HEK293 (cell line): Measurements from ENCODE around the gene LRRC15.

ENCODE experiments used
- CTCF ChIA-PET: fragments of 350-600 bp; formaldehyde crosslinking; extraction: SDS; loops from one replicate; lab custom pipeline; 2021; ENCODE audit warnings: antibody characterized with exemption; lab: Yijun Ruan, JAX
- POLR2A ChIA-PET: fragments of 300-600 bp; formaldehyde crosslinking; extraction: SDS; loops from one replicate; lab custom pipeline; 2020; ENCODE audit warnings: antibody characterized with exemption, inconsistent platforms; lab: Yijun Ruan, JAX
- H3K27ac ChIP-seq: fragments of 200-500 bp; sonication (Bioruptor generic); 2 replicates; pipeline ENCODE4 v1.5.1; 2014; ENCODE audit warnings: low read depth, low read length, control low read depth, inconsistent platforms; ENCODE audit errors: extremely low read depth
- H3K36me3 ChIP-seq, 2 experiments: fragments of 200-500 bp in 1 of 2; sonication (Bioruptor generic) in 1 of 2; 1 replicate in 1 of 2; 2 replicates in 1 of 2; pipeline ENCODE4 v1.5.1; 2014 to 2017; ENCODE audit warnings: inconsistent platforms in 2 of 2, low read length in 2 of 2; ENCODE audit not compliant: control insufficient read depth in 2 of 2, insufficient read depth in 1 of 2
- H3K4me1 ChIP-seq: fragments of 200-500 bp; sonication (Bioruptor generic); 2 replicates; pipeline ENCODE4 v1.5.1; 2014; ENCODE audit warnings: mild to moderate bottlenecking, low read length, inconsistent platforms; ENCODE audit not compliant: control insufficient read depth, insufficient read depth
- H3K4me3 ChIP-seq: 2 replicates; pipeline ENCODE4 v1.5.1; 2011; ENCODE audit warnings: low read depth, mild to moderate bottlenecking, control low read depth, low read length, moderate library complexity
- H3K9me3 ChIP-seq: fragments of 200-500 bp; sonication (Bioruptor generic); 2 replicates; pipeline ENCODE4 v1.5.1; 2014; ENCODE audit warnings: low read depth, low read length, inconsistent platforms; ENCODE audit not compliant: control insufficient read depth, insufficient read depth
- HOXA7 ChIP-seq: sonication (generic); formaldehyde crosslinking; IDR thresholded peaks from 2 replicates; pipeline ENCODE4 v1.8.1; 2022; ENCODE audit warnings: missing genetic modification reagents, borderline replicate concordance
- KLF10 ChIP-seq: fragments of 450-650 bp; IDR thresholded peaks from 2 replicates; pipeline ENCODE4 v1.5.1; 2018; ENCODE audit warnings: missing biosample characterization, mild to moderate bottlenecking, missing genetic modification characterization
- MEIS1 ChIP-seq: sonication (generic); formaldehyde crosslinking; IDR thresholded peaks from 2 replicates; pipeline ENCODE4 v1.8.1; 2022; ENCODE audit warnings: missing genetic modification reagents, mild to moderate bottlenecking, borderline replicate concordance
- ZBTB1 ChIP-seq: fragments of 450-650 bp; formaldehyde crosslinking; IDR thresholded peaks from 2 replicates; pipeline ENCODE4 v1.5.1; 2016; ENCODE audit warnings: missing biosample characterization, missing genetic modification characterization
- ZBTB17 ChIP-seq: fragments of 450-650 bp; formaldehyde crosslinking; IDR thresholded peaks from 2 replicates; pipeline ENCODE4 v1.5.1; 2016; ENCODE audit warnings: missing biosample characterization, missing genetic modification characterization
- ZBTB48 ChIP-seq: fragments of 450-650 bp; formaldehyde crosslinking; IDR thresholded peaks from 2 replicates; pipeline ENCODE4 v1.5.1; 2016; ENCODE audit warnings: missing biosample characterization, missing genetic modification characterization
- ZEB2 ChIP-seq: fragments of 450-650 bp; formaldehyde crosslinking; IDR thresholded peaks from 2 replicates; pipeline ENCODE4 v1.5.1; 2016; ENCODE audit warnings: missing biosample characterization, missing genetic modification characterization
- ZIC2 ChIP-seq: fragments of 450-650 bp; formaldehyde crosslinking; IDR thresholded peaks from 2 replicates; pipeline ENCODE4 v1.5.1; 2016; ENCODE audit warnings: missing biosample characterization, missing genetic modification characterization
- ZNF112 ChIP-seq: fragments of 450-650 bp; formaldehyde crosslinking; IDR thresholded peaks from 2 replicates; pipeline ENCODE4 v1.5.0; 2017; ENCODE audit warnings: missing biosample characterization, missing genetic modification characterization
- ZNF138 ChIP-seq: fragments of 450-650 bp; formaldehyde crosslinking; IDR thresholded peaks from 2 replicates; pipeline ENCODE4 v1.5.1; 2016; ENCODE audit warnings: missing biosample characterization, missing genetic modification characterization, borderline replicate concordance
- ZNF174 ChIP-seq: fragments of 450-650 bp; formaldehyde crosslinking; IDR thresholded peaks from 2 replicates; pipeline ENCODE4 v1.5.0; 2017; ENCODE audit warnings: missing biosample characterization, mild to moderate bottlenecking, missing genetic modification characterization
- ZNF175 ChIP-seq: fragments of 450-650 bp; formaldehyde crosslinking; IDR thresholded peaks from 2 replicates; pipeline ENCODE4 v1.5.1; 2016; ENCODE audit warnings: missing biosample characterization, missing genetic modification characterization
- ZNF184 ChIP-seq: fragments of 450-650 bp; IDR thresholded peaks from 2 replicates; pipeline ENCODE4 v1.5.1; 2018; ENCODE audit warnings: missing biosample characterization, mild to moderate bottlenecking, missing genetic modification characterization
- ZNF202 ChIP-seq: fragments of 450-650 bp; formaldehyde crosslinking; IDR thresholded peaks from 2 replicates; pipeline ENCODE4 v1.5.1; 2016; ENCODE audit warnings: missing biosample characterization, missing genetic modification characterization, borderline replicate concordance
- ZNF423 ChIP-seq: fragments of 450-650 bp; formaldehyde crosslinking; IDR thresholded peaks from 2 replicates; pipeline ENCODE4 v1.5.1; 2016; ENCODE audit warnings: missing biosample characterization, missing genetic modification characterization
- ZNF555 ChIP-seq: fragments of 450-650 bp; formaldehyde crosslinking; conservative IDR thresholded peaks from 2 replicates; pipeline ENCODE4 v1.5.1; 2017; ENCODE audit warnings: missing biosample characterization, mild to moderate bottlenecking, missing genetic modification characterization, inconsistent platforms
- ZNF654 ChIP-seq: fragments of 450-650 bp; formaldehyde crosslinking; IDR thresholded peaks from 2 replicates; pipeline ENCODE4 v1.5.1; 2016; ENCODE audit warnings: low read depth, missing biosample characterization, missing genetic modification characterization
- ZNF677 ChIP-seq: fragments of 450-650 bp; IDR thresholded peaks from 2 replicates; pipeline ENCODE4 v1.5.0; 2018; ENCODE audit warnings: missing biosample characterization, mild to moderate bottlenecking, missing genetic modification characterization, moderate library complexity
- ZNF791 ChIP-seq: fragments of 450-650 bp; formaldehyde crosslinking; IDR thresholded peaks from 2 replicates; pipeline ENCODE4 v1.5.1; 2016; ENCODE audit warnings: missing biosample characterization, missing genetic modification characterization
- TF ChIP-seq, protein P1 (sequence below): fragments of 450-650 bp; formaldehyde crosslinking; IDR thresholded peaks from 2 replicates; pipeline ENCODE4 v1.5.1; 2016; ENCODE audit warnings: missing biosample characterization, missing genetic modification characterization

LRRC15 gene

DNA sequence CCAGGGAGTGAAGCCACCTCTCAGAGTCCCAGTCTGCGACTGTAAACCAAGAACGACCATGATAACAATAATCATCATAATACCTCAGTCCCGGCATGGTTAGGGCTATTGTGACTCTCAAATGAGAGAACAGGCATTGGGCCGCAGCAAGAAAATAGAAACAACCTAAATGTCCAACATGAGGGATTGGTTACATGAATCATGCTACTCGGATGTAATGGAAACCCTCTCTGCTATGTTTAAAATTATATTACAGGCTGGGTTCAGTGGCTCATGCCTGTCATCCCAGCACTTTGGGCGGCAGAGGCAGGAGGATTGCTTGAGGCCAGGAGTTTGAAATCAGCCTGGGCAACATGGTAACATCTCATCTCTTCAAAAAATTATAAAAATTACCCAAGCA is 21.2 kb downstream of the LRRC15 start:
- POLR2A ChIA-PET = no interaction called here
- Histone ChIP-seq H3K27ac (no peak overlapping the region), H3K9me3 (no peaks in the 10 kb centered on the region), H3K36me3 (no peaks in the 10 kb centered on the region), H3K4me1 (peaks cover 4% of the 10 kb centered on the region; the same call in 1 of the 2 replicates), H3K4me3 (no peak overlapping the region)
- no peak for TF ChIP-seq ZBTB1 (tag by site-specific recombination)
- no peak for TF ChIP-seq ZNF184 (tag by site-specific recombination)
- no peak for TF ChIP-seq ZEB2 (tag by site-specific recombination)
- TF ChIP-seq ZNF555 (tag by site-specific recombination) = no peak
- no peak for TF ChIP-seq MEIS1 (CRISPR knock-in tag)
- TF ChIP-seq ZNF423 (tag by site-specific recombination) = no peak
- TF ChIP-seq ZNF138 (tag by site-specific recombination) = no peak
- TF ChIP-seq HOXA7 = no peak
- TF ChIP-seq ZNF112 = no peak
- no peak for TF ChIP-seq ZNF791 (tag by site-specific recombination)
- TF ChIP-seq ZNF175 (tag by site-specific recombination) = no peak
- CTCF ChIA-PET = no interaction called here

DNA sequence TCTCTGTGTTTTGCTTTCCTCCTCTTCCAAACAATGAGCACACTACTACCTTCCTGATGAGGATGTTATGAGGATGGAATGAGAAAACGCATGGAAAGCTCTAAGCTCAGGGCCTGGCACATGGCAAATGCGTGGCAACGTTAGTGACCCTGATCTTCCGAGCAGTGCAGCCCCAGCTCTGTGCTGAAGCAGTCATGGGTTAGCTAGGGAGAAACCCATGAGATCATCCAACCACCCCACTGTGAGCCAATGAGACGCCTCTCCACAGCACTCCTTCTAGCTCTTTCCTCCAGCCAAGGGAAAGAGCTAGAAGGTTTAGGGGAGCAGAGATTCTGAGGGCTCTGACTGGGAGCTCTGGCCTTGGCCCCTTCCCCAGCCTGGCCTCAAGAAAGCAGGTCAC is 22.9 kb downstream of the LRRC15 start:
- POLR2A ChIA-PET = no interaction called here
- H3K9me3 ChIP-seq = no peaks in the 10 kb centered on the region
- no peak overlapping the region for H3K4me3 ChIP-seq
- TF ChIP-seq ZNF174 (tag by site-specific recombination) (no peak), ZIC2 (tag by site-specific recombination) (peak; percentile 35; the same call in 1 of the 2 replicates)
- TF ChIP-seq, protein P1, sequence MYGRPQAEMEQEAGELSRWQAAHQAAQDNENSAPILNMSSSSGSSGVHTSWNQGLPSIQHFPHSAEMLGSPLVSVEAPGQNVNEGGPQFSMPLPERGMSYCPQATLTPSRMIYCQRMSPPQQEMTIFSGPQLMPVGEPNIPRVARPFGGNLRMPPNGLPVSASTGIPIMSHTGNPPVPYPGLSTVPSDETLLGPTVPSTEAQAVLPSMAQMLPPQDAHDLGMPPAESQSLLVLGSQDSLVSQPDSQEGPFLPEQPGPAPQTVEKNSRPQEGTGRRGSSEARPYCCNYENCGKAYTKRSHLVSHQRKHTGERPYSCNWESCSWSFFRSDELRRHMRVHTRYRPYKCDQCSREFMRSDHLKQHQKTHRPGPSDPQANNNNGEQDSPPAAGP (tag by site-specific recombination) = peak; percentile 34; the same call in 1 of the 2 replicates
- TF ChIP-seq, all 188 proteins: peak for 2
- Histone ChIP-seq H3K4me1 (peaks cover 4% of the 10 kb centered on the region; the same call in 1 of the 2 replicates), H3K36me3 (no peaks in the 10 kb centered on the region), H3K27ac (no peak overlapping the region)
- CTCF ChIA-PET = interaction anchor here (0.7 kb wide), 1 partner anchor 13 kb away, joined by 3 read pairs; no protein-coding TSS in a partner anchor

DNA sequence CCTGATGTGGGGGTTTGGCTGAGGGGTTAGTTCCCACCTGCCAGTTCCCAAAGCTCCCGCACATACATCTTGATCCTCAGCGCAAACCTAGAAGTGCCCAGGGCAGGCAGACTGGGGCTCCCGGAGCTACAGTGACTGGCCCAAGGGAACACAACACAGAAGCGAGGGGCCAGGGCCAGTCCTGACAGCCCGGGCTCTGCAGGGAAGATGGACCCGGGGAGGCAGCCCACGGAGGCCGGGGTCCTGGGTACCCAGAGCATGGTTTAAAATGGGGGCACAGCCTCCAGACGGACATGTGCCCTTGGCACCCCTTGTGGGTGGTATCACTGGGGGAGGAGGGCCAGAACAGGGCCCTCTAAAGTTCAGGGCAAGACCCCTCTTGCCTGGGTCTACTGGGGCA is 23.5 kb downstream of the LRRC15 start:
- H3K4me1 ChIP-seq = peaks cover 3% of the 10 kb centered on the region; the same call in 1 of the 2 replicates
- CTCF ChIA-PET = interaction anchor here (0.7 to 3.0 kb wide), 3 partner anchors 9 to 578 kb away, joined by 3 to 20 read pairs (median 3); no protein-coding TSS in a partner anchor
- POLR2A ChIA-PET = no interaction called here
- H3K36me3 ChIP-seq = no peaks in the 10 kb centered on the region
- H3K9me3 ChIP-seq = no peaks in the 10 kb centered on the region
- H3K27ac ChIP-seq = no peak overlapping the region
- no peak overlapping the region for H3K4me3 ChIP-seq
- TF ChIP-seq ZNF677 (tag by site-specific recombination) (0 out of 2 replicates have a peak, but pooled peaks have one; percentile 3), ZIC2 (tag by site-specific recombination) (no peak)

DNA sequence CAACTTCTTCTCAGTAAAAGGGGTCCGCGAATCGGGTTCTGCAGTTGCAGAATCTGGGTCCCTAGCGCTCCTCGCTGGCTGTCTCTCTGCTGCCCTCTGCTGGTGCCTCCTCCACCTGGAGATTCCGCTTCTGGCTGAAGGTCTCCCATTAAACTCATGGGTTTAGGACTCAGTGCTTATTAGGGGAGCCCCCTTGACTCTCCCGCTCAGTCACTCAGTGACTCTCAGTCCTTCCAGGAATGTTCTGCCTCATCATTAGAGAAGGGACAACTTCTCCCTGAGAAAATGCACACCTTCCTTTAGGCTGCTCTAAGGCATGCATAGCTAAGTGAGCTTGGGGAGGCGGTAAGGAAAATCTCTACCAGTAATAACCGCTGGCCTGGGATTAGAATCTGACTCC is 25.5 kb downstream of the LRRC15 start:
- Histone ChIP-seq H3K4me3 (no peak overlapping the region), H3K36me3 (no peaks in the 10 kb centered on the region), H3K9me3 (no peaks in the 10 kb centered on the region)
- CTCF ChIA-PET = interaction anchor here (0.5 to 3.0 kb wide), 32 partner anchors 10 to 682 kb away, joined by 3 to 20 read pairs (median 4); no protein-coding TSS in a partner anchor
- POLR2A ChIA-PET = no interaction called here
- peak; percentile 29; the same call in 1 of the 2 replicates for TF ChIP-seq ZBTB17
- TF ChIP-seq KLF10 = no peak
- peak; percentile 39; the same call in 1 of the 2 replicates for TF ChIP-seq ZNF654 (tag by site-specific recombination)
- TF ChIP-seq ZBTB48 (tag by site-specific recombination) = 0 out of 2 replicates have a peak, but pooled peaks have one; percentile 31
- TF ChIP-seq ZNF202 (tag by site-specific recombination) = peak; percentile 79; the same call in 1 of the 2 replicates
- TF ChIP-seq, all 188 proteins: peak for 4
- no peak overlapping the region for H3K27ac ChIP-seq
- no peaks in the 10 kb centered on the region for H3K4me1 ChIP-seq
